CD14-positive monocyte (primary cell): ENCODE data around the gene MFRP. TPM values are rescaled to one million over a fixed set of nuclear protein-coding genes. Genes with fewer than 3 reads are reported as not detected.

Experiments used
- DNase-seq, 3 donors: peaks; one replicate each; pipeline ENCODE4 v3.0.0-alpha.2; 2011 to 2022
- H2AFZ ChIP-seq: 2 replicates; pipeline ENCODE4 v1.6.0; 2012; ENCODE audit warnings: mild to moderate bottlenecking, low read depth, low read length, inconsistent platforms; ENCODE audit not compliant: insufficient read depth, poor library complexity, severe bottlenecking
- H3K27ac ChIP-seq, 2 donors: 1 replicate in 1 of 2; 2 replicates in 1 of 2; pipeline ENCODE4 v1.5.1; 2012 to 2013; ENCODE audit warnings: low read length in 2 of 2, control low read depth in 1 of 2, inconsistent platforms in 1 of 2, low read depth in 1 of 2, mild to moderate bottlenecking in 1 of 2
- H3K27me3 ChIP-seq, 2 donors: one replicate each; pipeline versions ENCODE4 v1.6.0 to v1.6.1; 2011 to 2013; ENCODE audit warnings: low read length in 2 of 2; ENCODE audit not compliant: control insufficient read depth in 2 of 2, insufficient read depth in 2 of 2
- H3K36me3 ChIP-seq, 2 donors: replicated peaks in 1 of 2; 1 replicate in 1 of 2; 2 replicates in 1 of 2; pipeline versions ENCODE4 v1.5.1 to v1.6.1; 2012 to 2013; ENCODE audit warnings: low read length in 2 of 2, control low read depth in 1 of 2, inconsistent platforms in 1 of 2, mild to moderate bottlenecking in 1 of 2; ENCODE audit not compliant: insufficient read depth in 2 of 2, control insufficient read depth in 1 of 2
- H3K4me1 ChIP-seq, 2 donors: 1 replicate in 1 of 2; 2 replicates in 1 of 2; pipeline versions ENCODE4 v1.5.1 to v1.6.1; 2012 to 2013; ENCODE audit warnings: low read length in 2 of 2, control low read depth in 1 of 2, inconsistent platforms in 1 of 2, mild to moderate bottlenecking in 1 of 2, moderate library complexity in 1 of 2; ENCODE audit not compliant: insufficient read depth in 2 of 2, control insufficient read depth in 1 of 2
- H3K4me2 ChIP-seq: replicated peaks from 2 replicates; pipeline ENCODE3; 2012; ENCODE audit warnings: low read length, moderate library complexity, mild to moderate bottlenecking; ENCODE audit not compliant: poor library complexity, severe bottlenecking; ENCODE audit errors: extremely low read depth
- H3K4me3 ChIP-seq, 3 experiments: fragments of 200-600 bp in 1 of 3; sonication (generic) in 1 of 3; replicated peaks in 1 of 3; 1 replicate in 2 of 3; 2 replicates in 1 of 3; pipeline ENCODE4 v1.5.1; 2011 to 2013; ENCODE audit warnings: low read length in 3 of 3, mild to moderate bottlenecking in 3 of 3, control low read depth in 2 of 3, low read depth in 2 of 3, inconsistent platforms in 1 of 3, moderate library complexity in 1 of 3
- H3K79me2 ChIP-seq: 2 replicates; pipeline ENCODE4 v1.6.0; 2012; ENCODE audit warnings: mild to moderate bottlenecking, control low read depth, inconsistent platforms, low read length, moderate library complexity; ENCODE audit not compliant: insufficient read depth
- H3K9ac ChIP-seq: 2 replicates; pipeline ENCODE4 v1.6.0; 2017; ENCODE audit warnings: low read length, mild to moderate bottlenecking; ENCODE audit not compliant: insufficient read depth, poor library complexity, severe bottlenecking
- H3K9me3 ChIP-seq, 2 donors: replicated peaks in 1 of 2; 1 replicate in 1 of 2; 2 replicates in 1 of 2; pipeline versions ENCODE4 v1.5.1 to v1.6.1; 2012 to 2013; ENCODE audit warnings: low read length in 2 of 2, control low read depth in 1 of 2; ENCODE audit not compliant: control insufficient read depth in 1 of 2, insufficient read depth in 1 of 2
- H4K20me1 ChIP-seq: 2 replicates; pipeline ENCODE4 v1.6.0; 2012; ENCODE audit warnings: mild to moderate bottlenecking, low read length, control low read depth, moderate library complexity; ENCODE audit not compliant: insufficient read depth
- H3K27ac Mint-ChIP-seq, 7 donors: one replicate each; pipeline ENCODE4 v1.8.0; 2020; ENCODE audit warnings: mild to moderate bottlenecking in 7 of 7, mixed read lengths in 7 of 7, moderate library complexity in 6 of 7, inconsistent platforms in 2 of 7
- H3K27me3 Mint-ChIP-seq, 3 donors: one replicate each; pipeline ENCODE4 v1.8.0; 2021 to 2022; ENCODE audit warnings: low read depth in 3 of 3, mild to moderate bottlenecking in 3 of 3, mixed read lengths in 3 of 3, moderate library complexity in 3 of 3, inconsistent platforms in 1 of 3
- H3K36me3 Mint-ChIP-seq, 2 donors: one replicate each; pipeline ENCODE4 v1.8.0; 2020; ENCODE audit warnings: mixed read lengths in 2 of 2, inconsistent platforms in 1 of 2, mild to moderate bottlenecking in 1 of 2
- H3K4me1 Mint-ChIP-seq: one replicate; pipeline ENCODE4 v1.8.0; 2020; ENCODE audit warnings: mild to moderate bottlenecking, mixed read lengths
- H3K4me3 Mint-ChIP-seq, 2 donors: one replicate each; pipeline ENCODE4 v1.8.0; 2020; ENCODE audit warnings: mild to moderate bottlenecking in 2 of 2, mixed read lengths in 2 of 2, moderate library complexity in 1 of 2
- H3K9me3 Mint-ChIP-seq, 7 donors: one replicate each; pipeline ENCODE4 v1.8.0; 2020 to 2022; ENCODE audit warnings: mixed read lengths in 7 of 7, mild to moderate bottlenecking in 6 of 7, moderate library complexity in 6 of 7, inconsistent platforms in 2 of 7
- CTCF ChIP-seq: fragments of 200-600 bp; IDR thresholded peaks from one replicate; pipeline ENCODE4 v1.8.0; 2022; ENCODE audit warnings: antibody characterized with exemption, mild to moderate bottlenecking
- WGBS: methylation state at CpG from one replicate; pipeline ENCODE4 v1.1.5; 2013; ENCODE audit warnings: missing lambda C conversion rate; ENCODE audit not compliant: insufficient coverage; 5-methylcytosine and 5-hydroxymethylcytosine counted together
- intact Hi-C, 2 donors: fragments of 100-400 bp; cut with micrococcal nuclease; formaldehyde crosslinking; loops; one replicate each; pipeline versions ENCODE4 v1.15.0 to v1.15.1; 2023
- polyA plus RNA-seq, 3 donors: library from polyadenylated mRNA; depleted of rRNA in 1 of 3; unstranded in 2 of 3; stranded (reverse) in 1 of 3; fragments of 300-500 nt in 2 of 3; fragments of >200 nt in 1 of 3; fragmentation: Illumina TruSeq in 2 of 3; gene quantifications; 1 replicate in 2 of 3; 2 replicates in 1 of 3; pipeline ENCODE4 v1.2.3, GENCODE V29; 2012 to 2021

The MFRP gene
- polyA plus RNA-seq, 3 donors, result not detected

- no peaks in the 10 kb centered on the region for H3K4me1 Mint-ChIP-seq
- H3K27ac Mint-ChIP-seq, result peak overlapping the region in 2 of 7 donors; percentile 69 to 70
- TF ChIP-seq CTCF, result no peak
- Histone ChIP-seq H3K27me3 (peaks cover 0 to 21% of the 10 kb centered on the region in 2 donors), H2AFZ (no peak overlapping the region), H3K4me3 (no peak overlapping the region), H4K20me1 (no peaks in the 10 kb centered on the region), H3K79me2 (no peaks in the 10 kb centered on the region), H3K4me1 (peaks cover 16 to 17% of the 10 kb centered on the region in 2 donors), H3K9ac (no peak overlapping the region), H3K27ac (no peak overlapping the region), H3K4me2 (no peak overlapping the region), H3K9me3 (no peaks in the 10 kb centered on the region), H3K36me3 (no peaks in the 10 kb centered on the region)
- no peaks in the 10 kb centered on the region for H3K36me3 Mint-ChIP-seq
- WGBS, result 96% methylated on average over 7 of the region's 10 CpGs
- intact Hi-C loops, result no loop called here
- no peak for DNase-seq
- H3K9me3 Mint-ChIP-seq, result peaks cover 0 to 3% (median 0%) of the 10 kb centered on the region in 7 donors
- peaks cover 12 to 24% (median 16%) of the 10 kb centered on the region in 3 donors for H3K27me3 Mint-ChIP-seq
- H3K4me3 Mint-ChIP-seq, result peak overlapping the region in 1 of 2 donors; percentile 28
Observed at GRCh38 chr11:119378851-119379465, 32.5 kb upstream of the MFRP start.

GRCh38 chr11:119377961-119378667 lies 31.6 kb upstream of the MFRP start:
- Histone ChIP-seq H3K4me3 (no peak overlapping the region), H3K4me2 (no peak overlapping the region)

More at GRCh38 chr11:119377961-119378667, 31.6 kb upstream of the MFRP start:
- no peaks in the 10 kb centered on the region for H3K79me2 ChIP-seq
- H3K27me3 Mint-ChIP-seq, result peaks cover 12 to 24% (median 16%) of the 10 kb centered on the region in 3 donors
- intact Hi-C loops, result no loop called here
- peaks cover 16 to 17% of the 10 kb centered on the region in 2 donors for H3K4me1 ChIP-seq
- no peak for TF ChIP-seq CTCF
- H3K36me3 Mint-ChIP-seq, result no peaks in the 10 kb centered on the region
- H2AFZ ChIP-seq, result no peak overlapping the region
- H3K9ac ChIP-seq, result no peak overlapping the region
- H3K9me3 ChIP-seq, result no peaks in the 10 kb centered on the region
- H3K27ac ChIP-seq, result no peak overlapping the region
- H3K27me3 ChIP-seq, result peaks cover 0 to 17% of the 10 kb centered on the region in 2 donors
- H3K4me3 Mint-ChIP-seq, result no peak overlapping the region
- H3K4me1 Mint-ChIP-seq, result no peaks in the 10 kb centered on the region
- DNase-seq, result peak in 1 of 3 donors; percentile 2
- H3K9me3 Mint-ChIP-seq, result peaks cover 0 to 3% (median 0%) of the 10 kb centered on the region in 7 donors
- no peaks in the 10 kb centered on the region for H4K20me1 ChIP-seq
- H3K27ac Mint-ChIP-seq, result peak overlapping the region in 1 of 7 donors; percentile 46
- no peaks in the 10 kb centered on the region for H3K36me3 ChIP-seq
- 100% methylated on average over 1 of the region's 6 CpGs for WGBS
